IMR-90 (cell line): ENCODE measurements around the gene PTPRF.

Experiments used
- BHLHE40 ChIP-seq: fragments of 150-350 bp; IDR thresholded peaks from 2 replicates; pipeline ENCODE4 v1.6.1; 2016; ENCODE audit warnings: mild to moderate bottlenecking, low read depth, low read length
- CEBPB ChIP-seq: IDR thresholded peaks from 2 replicates; pipeline ENCODE4 v1.6.1; 2012; ENCODE audit warnings: low read depth, low read length, improper control_type of control experiment
- CTCF ChIP-seq: conservative IDR thresholded peaks from 2 replicates; pipeline ENCODE4 v1.5.1; 2012; ENCODE audit warnings: mild to moderate bottlenecking, low read depth, low read length, improper control_type of control experiment
- ELK1 ChIP-seq: fragments of 150-350 bp; IDR thresholded peaks from 2 replicates; pipeline ENCODE4 v1.6.1; 2016; ENCODE audit warnings: low read depth, mild to moderate bottlenecking, low read length, moderate library complexity, borderline replicate concordance
- MAFK ChIP-seq: IDR thresholded peaks from 2 replicates; pipeline ENCODE4 v1.6.1; 2012; ENCODE audit warnings: low read depth, low read length, improper control_type of control experiment
- MAZ ChIP-seq: IDR thresholded peaks from 2 replicates; pipeline ENCODE4 v1.6.1; 2012; ENCODE audit warnings: low read depth, mild to moderate bottlenecking, low read length, improper control_type of control experiment, moderate library complexity, borderline replicate concordance
- NFE2L2 ChIP-seq: fragments of 150-350 bp; IDR thresholded peaks from 2 replicates; pipeline ENCODE4 v1.6.1; 2016; ENCODE audit warnings: low read depth, mild to moderate bottlenecking, low read length
- POLR2A ChIP-seq: IDR thresholded peaks from 2 replicates; pipeline ENCODE4 v1.6.1; 2012; ENCODE audit warnings: mild to moderate bottlenecking, low read depth, low read length
- RAD21 ChIP-seq: IDR thresholded peaks from 2 replicates; pipeline ENCODE4 v1.6.1; 2012; ENCODE audit warnings: low read length, improper control_type of control experiment
- RCOR1 ChIP-seq: IDR thresholded peaks from 2 replicates; pipeline ENCODE4 v1.6.1; 2012; ENCODE audit warnings: mild to moderate bottlenecking, low read length, improper control_type of control experiment; ENCODE audit not compliant: insufficient replicate concordance
- RFX5 ChIP-seq: IDR thresholded peaks from 2 replicates; pipeline ENCODE4 v1.8.0; 2012; ENCODE audit warnings: low read depth, mild to moderate bottlenecking, low read length, moderate library complexity
- SMC3 ChIP-seq: fragments of 150-350 bp; IDR thresholded peaks from 2 replicates; pipeline ENCODE4 v1.6.1; 2016; ENCODE audit warnings: low read depth, mild to moderate bottlenecking, antibody characterized with exemption, low read length, moderate library complexity

DNA sequence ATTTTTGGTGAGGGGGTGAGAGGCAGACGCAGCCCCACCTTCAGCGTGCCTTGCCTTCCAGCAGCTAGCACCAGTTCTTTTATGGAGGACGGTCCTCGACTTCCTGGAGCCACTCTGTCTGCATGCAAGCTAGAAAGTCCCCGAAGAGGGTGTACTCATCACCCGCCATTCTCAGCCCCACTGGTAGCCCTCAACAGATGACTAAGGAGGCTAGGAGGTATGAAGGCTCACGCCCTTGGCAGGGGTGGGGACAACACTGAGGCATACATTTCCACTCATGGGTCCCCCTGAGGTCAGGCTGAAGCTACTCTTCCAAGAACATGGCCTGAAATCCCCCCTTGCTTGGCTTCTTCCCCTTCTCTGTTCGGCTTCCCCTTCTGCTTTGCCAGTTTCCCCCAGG lies 8.9 kb upstream of the PTPRF start:
- TF ChIP-seq CTCF (no peak), CEBPB (no peak), RAD21 (no peak), MAZ (no peak), RCOR1 (no peak), POLR2A (no peak), MAFK (no peak), NFE2L2 (no peak), SMC3 (no peak), BHLHE40 (no peak), ELK1 (no peak), RFX5 (no peak)
